ENCODE results near the gene MCAM.

Gene MCAM

DNA sequence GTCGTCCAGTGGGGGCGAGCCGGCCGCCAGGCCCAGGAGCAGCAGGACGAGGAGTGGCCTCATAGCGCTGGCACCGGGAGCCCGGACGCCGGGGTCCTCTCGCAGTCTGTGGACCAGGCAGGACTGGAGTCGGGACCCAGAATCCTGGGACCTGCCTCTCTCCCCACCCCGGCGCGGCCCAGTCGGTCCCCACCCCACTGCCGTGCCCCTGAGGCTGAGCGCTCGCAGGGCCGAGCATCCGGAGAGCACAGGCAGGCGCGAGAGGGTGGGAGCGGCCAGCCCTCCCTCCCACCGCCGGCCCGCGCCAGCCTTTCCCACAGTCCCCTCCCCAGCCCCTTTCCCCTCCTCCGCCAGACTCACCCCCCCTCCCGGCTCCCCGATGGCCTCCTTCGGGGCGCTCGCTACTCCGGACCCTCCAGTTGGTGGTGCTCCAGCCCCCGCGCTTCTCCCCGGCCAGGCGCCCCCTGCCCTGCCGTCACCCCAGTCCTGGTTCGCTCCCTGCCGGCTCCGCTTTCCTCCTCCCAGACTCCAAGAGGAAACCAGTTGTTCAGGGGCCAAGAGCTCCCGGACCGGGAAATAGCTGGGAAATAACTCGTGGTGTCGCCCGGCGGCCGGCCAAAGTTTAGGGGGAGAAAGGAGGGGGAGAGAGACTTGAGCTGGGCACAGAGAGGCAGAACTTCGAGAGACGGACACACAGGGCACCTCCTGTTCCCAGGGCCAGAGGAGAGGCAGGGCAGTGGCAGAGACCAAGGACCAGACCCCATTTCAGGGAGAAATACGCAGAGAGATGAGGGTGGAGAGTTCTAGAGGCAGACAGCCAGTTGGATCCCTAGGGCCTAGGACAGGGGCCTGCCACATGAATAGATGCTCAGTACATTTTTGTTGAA lies 23.6 kb upstream of the MCAM start, which contains the start of gene C1QTNF5:
C1QTNF5 (minus strand) TSS at position 549 of the 887 bp plus-strand sequence; CDS start at position 63, 486 bp downstream.
- no peak for TF ChIP-seq NFRKB (IDR thresholded peaks at IDR 0.05)
- no peak for TF ChIP-seq L3MBTL2 (conservative IDR thresholded peaks at IDR 0.05)
- no peak for TF ChIP-seq FOXK2 (IDR thresholded peaks at IDR 0.05)
- no peak for TF ChIP-seq TARDBP (IDR thresholded peaks at IDR 0.05)
- no peak for TF ChIP-seq FOXM1 (IDR thresholded peaks at IDR 0.05; ENCODE audit: borderline replicate concordance)
- no peak for TF ChIP-seq ARNT (IDR thresholded peaks at IDR 0.05)
- CTCF ChIA-PET = interaction anchor here (0.6 to 4.0 kb wide), 20 partner anchors 8 to 1059 kb away, joined by 3 to 57 read pairs (median 4); partner anchors contain the start of genes MCAM and USP2
- POLR2A ChIA-PET = interaction anchor here (1.1 kb wide), 1 partner anchor 20 kb away, joined by 3 read pairs; no protein-coding TSS in a partner anchor
- no peak for DNase-seq (ENCODE audit: extremely low spot score)

DNA sequence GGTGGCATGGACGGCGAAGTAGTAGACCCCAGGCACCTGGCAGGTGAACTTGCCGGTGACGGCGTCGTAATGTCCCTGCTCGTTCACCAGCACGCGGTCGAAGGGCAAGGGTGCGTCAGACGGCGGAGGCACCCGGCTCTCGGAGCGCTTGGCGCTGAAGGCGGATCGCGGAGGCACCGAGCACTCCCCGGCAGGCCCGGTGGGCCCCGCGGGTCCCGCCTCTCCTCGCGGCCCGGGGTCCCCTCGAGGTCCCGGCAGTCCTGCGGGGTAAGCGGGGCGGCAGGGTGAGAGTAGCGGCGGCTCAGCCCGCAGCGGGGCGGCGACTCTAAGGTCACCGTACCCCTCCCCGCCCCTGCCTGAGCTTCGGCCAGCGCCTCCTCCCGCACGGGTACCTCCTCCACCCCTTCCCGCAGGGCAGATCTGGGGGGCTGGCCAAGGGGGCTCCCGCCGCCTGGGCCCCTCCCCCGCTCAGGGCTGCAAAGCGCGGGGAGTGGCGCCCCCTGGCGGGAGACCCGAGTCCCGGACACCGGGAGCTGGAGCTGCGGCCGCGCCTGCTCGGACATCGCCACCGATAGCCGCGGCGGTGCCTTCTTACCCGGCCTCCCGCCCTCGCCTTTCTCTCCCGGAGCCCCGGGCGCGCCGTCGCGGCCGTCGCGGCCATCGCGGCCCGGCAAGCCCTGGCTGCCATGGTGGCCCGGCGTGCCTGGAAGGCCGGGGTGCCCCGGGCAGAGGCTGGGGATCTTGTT lies 22.8 kb upstream of the MCAM start:
- CTCF ChIA-PET = interaction anchor here (0.6 to 4.0 kb wide), 21 partner anchors 8 to 1060 kb away, joined by 3 to 57 read pairs (median 4); partner anchors contain the start of genes MCAM and USP2
- peak; percentile 54 for DNase-seq (ENCODE audit: extremely low spot score)
- TF ChIP-seq BHLHE40 (IDR thresholded peaks at IDR 0.05; ENCODE audit: borderline replicate concordance) (no peak), ELF4 (IDR thresholded peaks at IDR 0.05) (no peak), ARNT (IDR thresholded peaks at IDR 0.05) (no peak), NFRKB (IDR thresholded peaks at IDR 0.05) (no peak), SUZ12 (IDR thresholded peaks at IDR 0.05) (no peak), LEF1 (IDR thresholded peaks at IDR 0.05; ENCODE audit: borderline replicate concordance) (no peak), SP1 (IDR thresholded peaks at IDR 0.05) (no peak), CTBP1 (IDR thresholded peaks at IDR 0.05; ENCODE audit: borderline replicate concordance) (no peak), FOXK2 (IDR thresholded peaks at IDR 0.05) (no peak), FOXA1 (IDR thresholded peaks at IDR 0.05) (no peak), ZNF384 (IDR thresholded peaks at IDR 0.05) (no peak), TARDBP (IDR thresholded peaks at IDR 0.05) (no peak), FOXM1 (IDR thresholded peaks at IDR 0.05; ENCODE audit: borderline replicate concordance) (no peak), L3MBTL2 (conservative IDR thresholded peaks at IDR 0.05) (no peak), HDGF (IDR thresholded peaks at IDR 0.05; ENCODE audit: borderline replicate concordance) (no peak)
- TF ChIP-seq, protein P1, sequence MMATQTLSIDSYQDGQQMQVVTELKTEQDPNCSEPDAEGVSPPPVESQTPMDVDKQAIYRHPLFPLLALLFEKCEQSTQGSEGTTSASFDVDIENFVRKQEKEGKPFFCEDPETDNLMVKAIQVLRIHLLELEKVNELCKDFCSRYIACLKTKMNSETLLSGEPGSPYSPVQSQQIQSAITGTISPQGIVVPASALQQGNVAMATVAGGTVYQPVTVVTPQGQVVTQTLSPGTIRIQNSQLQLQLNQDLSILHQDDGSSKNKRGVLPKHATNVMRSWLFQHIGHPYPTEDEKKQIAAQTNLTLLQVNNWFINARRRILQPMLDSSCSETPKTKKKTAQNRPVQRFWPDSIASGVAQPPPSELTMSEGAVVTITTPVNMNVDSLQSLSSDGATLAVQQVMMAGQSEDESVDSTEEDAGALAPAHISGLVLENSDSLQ (IDR thresholded peaks at IDR 0.05) = no peak
- POLR2A ChIA-PET = interaction anchor here (2.2 kb wide), 1 partner anchor 18 kb away, joined by 11 read pairs; no protein-coding TSS in a partner anchor

DNA sequence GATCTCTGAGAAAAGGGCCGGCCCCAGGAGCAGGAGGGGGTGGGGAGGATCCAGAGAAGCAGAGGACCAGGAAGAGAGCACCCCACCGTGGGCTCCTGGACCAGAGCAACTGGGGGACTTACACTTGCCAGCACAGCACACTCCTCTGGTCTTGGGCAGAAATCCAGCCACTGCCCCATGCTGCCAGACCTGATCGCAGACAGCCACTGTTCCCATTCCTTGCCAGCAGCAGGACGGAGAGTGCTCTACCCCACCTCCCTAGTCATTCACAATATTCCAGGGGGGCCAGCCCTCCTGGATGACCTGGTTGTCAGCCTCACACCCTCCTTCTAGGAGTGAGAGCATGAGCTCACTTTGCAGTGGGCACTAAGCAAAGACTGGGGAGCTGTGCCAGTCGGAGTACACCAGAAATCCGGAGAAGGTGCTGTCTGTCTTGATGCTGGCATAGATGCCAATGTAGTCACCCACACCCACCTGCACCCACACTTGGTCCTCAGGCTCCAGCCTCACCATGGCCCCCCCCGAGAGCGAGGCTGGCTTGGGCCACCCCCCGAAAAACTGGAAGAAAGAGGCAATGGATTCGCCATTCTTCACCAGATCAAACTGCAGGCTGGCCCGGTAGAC lies 22.1 kb upstream of the MCAM start:
- no peak for DNase-seq (ENCODE audit: extremely low spot score)
- POLR2A ChIA-PET = interaction anchor here (1.0 to 2.3 kb wide), 7 partner anchors 10 to 42 kb away, joined by 4 to 17 read pairs (median 7); partner anchors contain the start of genes MCAM and USP2
- CTCF ChIA-PET = interaction anchor here (0.7 to 4.0 kb wide), 23 partner anchors 9 to 273 kb away, joined by 3 to 57 read pairs (median 5); partner anchors contain the start of genes MCAM and USP2
- TF ChIP-seq FOXA1 (IDR thresholded peaks at IDR 0.05) (no peak), NFRKB (IDR thresholded peaks at IDR 0.05) (no peak), HDGF (IDR thresholded peaks at IDR 0.05; ENCODE audit: borderline replicate concordance) (no peak), LEF1 (IDR thresholded peaks at IDR 0.05; ENCODE audit: borderline replicate concordance) (no peak)

DNA sequence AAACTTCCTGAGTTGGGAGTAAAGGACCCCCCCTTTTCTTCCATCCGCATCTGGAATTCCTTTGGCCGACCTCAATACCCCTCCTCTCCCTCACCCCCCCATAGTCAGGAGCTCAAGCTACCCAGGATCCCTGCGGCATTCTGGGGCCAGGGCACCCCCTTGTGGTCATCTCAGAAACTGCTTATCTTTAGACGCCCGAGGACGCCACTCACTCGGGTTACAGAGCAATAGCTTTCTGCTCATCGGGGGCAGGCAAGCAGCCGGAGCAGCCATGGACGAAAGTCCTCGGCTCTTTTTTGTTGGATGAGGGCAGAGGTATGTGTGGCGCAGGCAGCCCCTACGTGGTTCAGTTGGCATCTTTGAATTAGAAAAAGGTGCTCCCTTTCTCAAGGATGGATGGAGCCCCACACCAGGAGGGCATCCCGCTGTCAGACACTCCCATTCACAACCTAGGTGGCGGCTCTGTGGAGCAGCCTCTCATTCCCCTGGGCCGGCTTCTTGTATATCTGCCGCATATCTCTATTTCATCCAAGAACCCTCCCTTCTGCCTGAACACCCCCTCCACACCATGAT lies 21.5 kb upstream of the MCAM start:
- POLR2A ChIA-PET = interaction anchor here (1.0 to 2.3 kb wide), 11 partner anchors 9 to 237 kb away, joined by 3 to 17 read pairs (median 4); partner anchors contain the start of genes DPAGT1, HINFP, MCAM and USP2
- CTCF ChIA-PET = interaction anchor here (0.7 to 4.0 kb wide), 26 partner anchors 9 to 273 kb away, joined by 3 to 57 read pairs (median 4); partner anchors contain the start of gene USP2
- DNase-seq (ENCODE audit: extremely low spot score) = peak; percentile 85
- TF ChIP-seq FOXA1 (IDR thresholded peaks at IDR 0.05) (no peak), ZNF384 (IDR thresholded peaks at IDR 0.05) (no peak), FOXK2 (IDR thresholded peaks at IDR 0.05) (no peak), ARNT (IDR thresholded peaks at IDR 0.05) (no peak), LEF1 (IDR thresholded peaks at IDR 0.05; ENCODE audit: borderline replicate concordance) (no peak), TARDBP (IDR thresholded peaks at IDR 0.05) (no peak), FOXM1 (IDR thresholded peaks at IDR 0.05; ENCODE audit: borderline replicate concordance) (no peak), SP1 (IDR thresholded peaks at IDR 0.05) (no peak), L3MBTL2 (conservative IDR thresholded peaks at IDR 0.05) (no peak), BHLHE40 (IDR thresholded peaks at IDR 0.05; ENCODE audit: borderline replicate concordance) (no peak), SUZ12 (IDR thresholded peaks at IDR 0.05) (no peak), NFRKB (IDR thresholded peaks at IDR 0.05) (no peak), CTBP1 (IDR thresholded peaks at IDR 0.05; ENCODE audit: borderline replicate concordance) (no peak), ELF4 (IDR thresholded peaks at IDR 0.05) (no peak), HDGF (IDR thresholded peaks at IDR 0.05; ENCODE audit: borderline replicate concordance) (no peak)
- TF ChIP-seq, protein P1 (IDR thresholded peaks at IDR 0.05) = no peak
